B cell (primary cell): ENCODE measurements around the gene PARD3. TPM values are rescaled to one million over a fixed set of nuclear protein-coding genes. Genes with fewer than 3 reads are reported as not detected.

ENCODE experiments used
- ATAC-seq: fragments of 200-7000 bp; cut with Tn5 transposase; one replicate; pipeline ENCODE4 v1.10.0; 2021; ENCODE audit warnings: low read depth, mild to moderate bottlenecking, moderate number of reproducible peaks, moderate library complexity
- CTCF ChIA-PET: fragments of 350-600 bp; sonication (Branson Sonifier 250); formaldehyde crosslinking; loops from one replicate; lab custom pipeline; 2021; ENCODE audit warnings: antibody characterized with exemption, inconsistent platforms; lab: Charles Lee
- POLR2A ChIA-PET: fragments of 350-600 bp; sonication (Branson Sonifier 250); formaldehyde crosslinking; loops from one replicate; lab custom pipeline; 2021; ENCODE audit warnings: antibody characterized with exemption; lab: Charles Lee
- DNase-seq: peaks from one replicate; pipeline ENCODE4 v3.0.0; 2013
- H2AFZ ChIP-seq: 2 replicates; pipeline ENCODE4 v1.6.1; 2012; ENCODE audit warnings: mild to moderate bottlenecking, low read depth, low read length; ENCODE audit not compliant: insufficient read depth, poor library complexity, severe bottlenecking
- H3K27ac ChIP-seq, 2 donors: 1 replicate in 1 of 2; 2 replicates in 1 of 2; pipeline ENCODE4 v1.5.1; 2012 to 2013; ENCODE audit warnings: low read length in 2 of 2, mild to moderate bottlenecking in 2 of 2, moderate library complexity in 1 of 2
- H3K27me3 ChIP-seq, 4 experiments: fragments of 200-600 bp in 1 of 4; sonication (generic) in 1 of 4; replicated peaks in 1 of 4; 1 replicate in 2 of 4; 2 replicates in 2 of 4; pipeline versions ENCODE4 v1.6.1 to v1.7.0; 2013 to 2016; ENCODE audit warnings: low read length in 3 of 4, mild to moderate bottlenecking in 2 of 4, mixed read lengths in 1 of 4, moderate library complexity in 1 of 4; ENCODE audit not compliant: insufficient read depth in 4 of 4, control insufficient read depth in 3 of 4; ENCODE audit errors: control extremely low read depth in 1 of 4
- H3K36me3 ChIP-seq, 2 experiments: replicated peaks in 1 of 2; 1 replicate in 1 of 2; 2 replicates in 1 of 2; pipeline versions ENCODE4 v1.6.1 to v1.7.1; 2013; ENCODE audit warnings: low read length in 1 of 2; ENCODE audit not compliant: insufficient read depth in 2 of 2, control insufficient read depth in 1 of 2; ENCODE audit errors: control extremely low read depth in 1 of 2, extremely low read depth in 1 of 2
- H3K4me1 ChIP-seq, 2 donors: fragments of 200-600 bp in 1 of 2; sonication (generic) in 1 of 2; 1 replicate in 1 of 2; 2 replicates in 1 of 2; pipeline versions ENCODE4 v1.5.1 to v1.6.1; 2013 to 2017; ENCODE audit warnings: low read length in 2 of 2; ENCODE audit not compliant: control insufficient read depth in 2 of 2, insufficient read depth in 2 of 2
- H3K4me2 ChIP-seq: replicated peaks from 2 replicates; pipeline ENCODE3; 2012; ENCODE audit warnings: mild to moderate bottlenecking, low read depth, low read length; ENCODE audit not compliant: poor library complexity, severe bottlenecking
- H3K4me3 ChIP-seq, 5 experiments: fragments of 200-600 bp in 1 of 5; sonication (generic) in 1 of 5; 1 replicate in 3 of 5; 2 replicates in 2 of 5; pipeline versions ENCODE4 v1.5.1 to v1.7.0; 2011 to 2016; ENCODE audit warnings: low read length in 4 of 5, mild to moderate bottlenecking in 4 of 5, low read depth in 2 of 5, control low read depth in 1 of 5, moderate library complexity in 1 of 5; ENCODE audit not compliant: insufficient read depth in 1 of 5; ENCODE audit errors: control extremely low read depth in 1 of 5, extremely low read depth in 1 of 5
- H3K79me2 ChIP-seq: fragments of 200-600 bp; sonication (generic); one replicate; pipeline ENCODE4 v1.6.0; 2016; ENCODE audit warnings: low read length; ENCODE audit not compliant: control insufficient read depth, insufficient read depth
- H3K9ac ChIP-seq: fragments of 200-600 bp; sonication (generic); 2 replicates; pipeline ENCODE4 v1.6.1; 2017; ENCODE audit warnings: mild to moderate bottlenecking, low read length, moderate library complexity
- H3K9me3 ChIP-seq, 3 donors: one replicate each; pipeline versions ENCODE4 v1.6.1 to v1.7.1; 2013; ENCODE audit warnings: low read length in 2 of 3; ENCODE audit not compliant: control insufficient read depth in 2 of 3, insufficient read depth in 1 of 3; ENCODE audit errors: control extremely low read depth in 1 of 3
- H4K20me1 ChIP-seq: 2 replicates; pipeline ENCODE4 v1.6.0; 2012; ENCODE audit warnings: mild to moderate bottlenecking, low read length; ENCODE audit not compliant: insufficient read depth, control insufficient read depth, poor library complexity, severe bottlenecking
- H3K27ac Mint-ChIP-seq: one replicate; pipeline ENCODE4 v1.8.0; 2021; ENCODE audit warnings: mixed read lengths
- H3K27me3 Mint-ChIP-seq: one replicate; pipeline ENCODE4 v1.8.0; 2021; ENCODE audit warnings: mixed read lengths
- H3K4me1 Mint-ChIP-seq: one replicate; pipeline ENCODE4 v1.8.0; 2021; ENCODE audit warnings: mixed read lengths
- H3K4me3 Mint-ChIP-seq: one replicate; pipeline ENCODE4 v1.8.0; 2021; ENCODE audit warnings: mixed read lengths
- H3K9me3 Mint-ChIP-seq: one replicate; pipeline ENCODE4 v1.8.0; 2022; ENCODE audit warnings: mixed read lengths; ENCODE audit not compliant: insufficient read depth
- CTCF ChIP-seq: fragments of 200-600 bp; IDR thresholded peaks from one replicate; pipeline ENCODE4 v1.8.0; 2022; ENCODE audit warnings: antibody characterized with exemption, mild to moderate bottlenecking
- EZH2 ChIP-seq: IDR thresholded peaks from 2 replicates; pipeline ENCODE4 v1.6.1; 2012; ENCODE audit warnings: borderline replicate concordance, low read depth, mild to moderate bottlenecking, moderate library complexity, low read length; ENCODE audit not compliant: insufficient read depth, poor library complexity, severe bottlenecking
- WGBS: methylation state at CpG from one replicate; pipeline ENCODE4 v1.1.5; 2013; ENCODE audit warnings: missing lambda C conversion rate; ENCODE audit not compliant: insufficient coverage; 5-methylcytosine and 5-hydroxymethylcytosine counted together
- intact Hi-C: fragments of 100-400 bp; cut with micrococcal nuclease; formaldehyde crosslinking; loops from one replicate; pipeline ENCODE4 v1.10.0; 2022
- polyA plus RNA-seq: library from polyadenylated mRNA; depleted of rRNA; stranded (reverse); fragments of >200 nt; gene quantifications from 2 replicates; pipeline ENCODE4 v1.2.3, GENCODE V29; 2012
- total RNA-seq, 2 donors: library from RNA; stranded (reverse); fragments of 120-200 nt in 1 of 2; gene quantifications; 1 replicate in 1 of 2; 2 replicates in 1 of 2; pipeline versions ENCODE4 v1.2.3 to v1.2.4, GENCODE V29; 2013 to 2022

PARD3 gene
- total and polyA plus RNA-seq, 2 donors (not counting 1 experiment from before 2014, with no cell fraction given): not detected

- CTCF ChIA-PET: no interaction called here
- no peaks in the 10 kb centered on the region for H4K20me1 ChIP-seq
- WGBS: 98% methylated on average over 8 of the region's 16 CpGs
- no peak overlapping the region for H3K27ac ChIP-seq
- H3K4me1 ChIP-seq: no peaks in the 10 kb centered on the region
- H3K27me3 ChIP-seq: no peaks in the 10 kb centered on the region
- DNase-seq (no peak), ATAC-seq (no peak)
- POLR2A ChIA-PET: no interaction called here
- H3K4me2 ChIP-seq: no peak overlapping the region
- no peaks in the 10 kb centered on the region for H3K36me3 ChIP-seq
- intact Hi-C loops: no loop called here
- H3K9ac ChIP-seq: no peak overlapping the region
- H2AFZ ChIP-seq: no peak overlapping the region
- H3K4me3 ChIP-seq: no peak overlapping the region
- no peak overlapping the region for H3K4me3 Mint-ChIP-seq
- no peaks in the 10 kb centered on the region for H3K4me1 Mint-ChIP-seq
- no peaks in the 10 kb centered on the region for H3K9me3 ChIP-seq
- TF ChIP-seq EZH2 (no peak), CTCF (no peak)
- H3K27me3 Mint-ChIP-seq: no peaks in the 10 kb centered on the region
- H3K27ac Mint-ChIP-seq: no peak overlapping the region
- H3K9me3 Mint-ChIP-seq: no peaks in the 10 kb centered on the region
- no peaks in the 10 kb centered on the region for H3K79me2 ChIP-seq
Observed at GRCh38 chr10:34298346-34298818, 516.7 kb downstream of the PARD3 start.

GRCh38 chr10:34297541-34298345 is 517.4 kb downstream of the PARD3 start:
- Histone ChIP-seq H3K79me2 (no peaks in the 10 kb centered on the region), H3K4me3 (no peak overlapping the region), H3K4me2 (no peak overlapping the region), H3K9me3 (no peaks in the 10 kb centered on the region), H3K4me1 (no peaks in the 10 kb centered on the region), H3K36me3 (no peaks in the 10 kb centered on the region), H3K9ac (no peak overlapping the region), H3K27me3 (no peaks in the 10 kb centered on the region), H4K20me1 (no peaks in the 10 kb centered on the region), H2AFZ (no peak overlapping the region), H3K27ac (no peak overlapping the region)
- POLR2A ChIA-PET: no interaction called here
- ATAC-seq: no peak
- Mint-ChIP-seq H3K27ac (no peak overlapping the region), H3K4me1 (no peaks in the 10 kb centered on the region), H3K9me3 (no peaks in the 10 kb centered on the region), H3K4me3 (no peak overlapping the region), H3K27me3 (no peaks in the 10 kb centered on the region)
- DNase-seq: no peak
- CTCF ChIA-PET: no interaction called here
- intact Hi-C loops: no loop called here
- WGBS: no CpG with 5 or more reads among the region's 6 CpGs
- TF ChIP-seq CTCF: no peak
- no peak for TF ChIP-seq EZH2
